Measurements from ENCODE around the gene PPP2R3A.
A peak's percentile ranks its signal among the peaks of the same experiment; 100 is the strongest.
"Not testable (repeated sequence)": the region's sequence is repeated elsewhere in the genome, so short reads cannot be mapped to it uniquely, and the experiment has no call there.

The PPP2R3A gene, protein sequence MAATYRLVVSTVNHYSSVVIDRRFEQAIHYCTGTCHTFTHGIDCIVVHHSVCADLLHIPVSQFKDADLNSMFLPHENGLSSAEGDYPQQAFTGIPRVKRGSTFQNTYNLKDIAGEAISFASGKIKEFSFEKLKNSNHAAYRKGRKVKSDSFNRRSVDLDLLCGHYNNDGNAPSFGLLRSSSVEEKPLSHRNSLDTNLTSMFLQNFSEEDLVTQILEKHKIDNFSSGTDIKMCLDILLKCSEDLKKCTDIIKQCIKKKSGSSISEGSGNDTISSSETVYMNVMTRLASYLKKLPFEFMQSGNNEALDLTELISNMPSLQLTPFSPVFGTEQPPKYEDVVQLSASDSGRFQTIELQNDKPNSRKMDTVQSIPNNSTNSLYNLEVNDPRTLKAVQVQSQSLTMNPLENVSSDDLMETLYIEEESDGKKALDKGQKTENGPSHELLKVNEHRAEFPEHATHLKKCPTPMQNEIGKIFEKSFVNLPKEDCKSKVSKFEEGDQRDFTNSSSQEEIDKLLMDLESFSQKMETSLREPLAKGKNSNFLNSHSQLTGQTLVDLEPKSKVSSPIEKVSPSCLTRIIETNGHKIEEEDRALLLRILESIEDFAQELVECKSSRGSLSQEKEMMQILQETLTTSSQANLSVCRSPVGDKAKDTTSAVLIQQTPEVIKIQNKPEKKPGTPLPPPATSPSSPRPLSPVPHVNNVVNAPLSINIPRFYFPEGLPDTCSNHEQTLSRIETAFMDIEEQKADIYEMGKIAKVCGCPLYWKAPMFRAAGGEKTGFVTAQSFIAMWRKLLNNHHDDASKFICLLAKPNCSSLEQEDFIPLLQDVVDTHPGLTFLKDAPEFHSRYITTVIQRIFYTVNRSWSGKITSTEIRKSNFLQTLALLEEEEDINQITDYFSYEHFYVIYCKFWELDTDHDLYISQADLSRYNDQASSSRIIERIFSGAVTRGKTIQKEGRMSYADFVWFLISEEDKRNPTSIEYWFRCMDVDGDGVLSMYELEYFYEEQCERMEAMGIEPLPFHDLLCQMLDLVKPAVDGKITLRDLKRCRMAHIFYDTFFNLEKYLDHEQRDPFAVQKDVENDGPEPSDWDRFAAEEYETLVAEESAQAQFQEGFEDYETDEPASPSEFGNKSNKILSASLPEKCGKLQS (N-terminal part only)

DNA sequence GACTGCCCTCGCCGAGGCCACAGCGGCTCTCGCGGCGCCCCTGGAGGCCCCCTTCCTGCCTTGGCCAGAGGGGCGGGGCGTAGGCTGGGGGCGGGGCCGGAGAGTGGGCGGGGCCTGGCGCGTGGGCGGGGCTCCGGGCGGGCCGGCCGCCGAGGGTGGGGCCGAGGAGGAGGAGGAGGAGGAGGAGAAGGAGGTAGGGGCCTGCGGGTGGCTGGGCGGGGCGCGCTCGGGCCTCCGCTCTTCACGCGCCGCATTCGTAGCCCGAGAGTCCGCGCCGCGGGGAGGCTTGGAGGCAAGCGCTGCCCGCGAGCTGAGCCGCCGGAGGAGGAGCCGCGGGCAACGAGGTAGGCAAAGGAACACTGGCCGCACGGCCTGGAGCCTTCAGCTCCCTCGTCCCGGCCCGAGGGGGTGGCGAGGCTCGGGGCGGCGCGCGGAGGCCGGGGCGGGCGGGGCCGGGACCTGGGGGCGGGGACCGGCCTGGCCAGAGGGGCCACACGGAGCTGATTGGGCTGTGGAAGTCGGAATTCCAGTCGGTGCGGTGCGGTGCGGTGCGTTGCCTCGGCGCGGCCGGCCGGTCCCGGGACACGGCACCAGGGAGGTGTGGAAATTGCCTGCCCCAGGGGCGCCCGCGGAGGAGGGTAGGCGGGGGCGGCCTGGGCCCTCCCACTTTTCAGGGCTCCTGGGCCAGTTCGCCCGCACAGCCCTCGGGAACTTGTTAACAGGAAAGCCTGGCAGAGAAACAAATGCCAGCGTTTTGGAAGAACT lies at the start of gene PPP2R3A:
Gene PPP2R3A, plus strand, starts transcription at position 223 of the 765 bp plus-strand sequence. CDS start 35,771 bp downstream, outside the sequence.
- peak; percentile 90 for DNase-seq

DNA sequence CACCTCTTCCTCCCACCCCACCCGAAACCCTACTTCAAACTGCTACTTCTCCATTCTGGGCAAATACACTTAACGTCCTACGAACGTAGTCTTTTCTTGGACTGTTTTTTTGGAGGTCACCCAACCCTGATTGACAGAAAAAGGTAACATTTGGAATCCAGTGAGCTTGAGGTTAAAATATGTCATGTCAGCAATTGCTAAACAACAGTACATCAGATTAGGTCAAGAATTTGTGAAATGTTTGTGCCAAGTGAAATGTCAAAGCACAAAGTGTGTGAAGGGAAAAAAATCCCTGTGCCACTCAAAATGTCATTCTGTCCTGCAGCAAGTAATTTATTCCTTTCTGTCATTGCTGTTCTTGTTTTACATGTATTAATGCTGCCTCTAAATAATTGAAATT lies 49.2 kb upstream of the PPP2R3A start:
- DNase-seq = no peak

DNA sequence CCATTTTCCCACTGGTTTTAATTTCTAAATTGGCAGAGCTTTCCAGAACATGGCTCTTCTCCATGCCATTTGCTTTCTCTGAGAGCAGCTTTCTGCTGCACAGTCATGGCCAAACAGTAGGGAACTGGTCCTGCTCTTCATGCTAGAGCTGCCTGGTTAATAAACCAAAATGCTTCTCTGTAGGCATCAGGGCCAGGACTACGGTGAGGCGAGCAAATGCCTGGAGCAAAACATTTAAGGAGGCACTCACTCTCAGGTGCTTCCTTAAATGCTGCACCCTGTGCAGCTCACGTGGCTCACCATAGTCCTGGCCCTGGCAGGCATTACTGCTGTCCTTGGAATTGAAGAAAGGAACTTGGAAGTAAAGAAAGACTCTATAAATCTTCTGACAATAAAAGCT lies 48.5 kb upstream of the PPP2R3A start:
- DNase-seq = no peak

DNA sequence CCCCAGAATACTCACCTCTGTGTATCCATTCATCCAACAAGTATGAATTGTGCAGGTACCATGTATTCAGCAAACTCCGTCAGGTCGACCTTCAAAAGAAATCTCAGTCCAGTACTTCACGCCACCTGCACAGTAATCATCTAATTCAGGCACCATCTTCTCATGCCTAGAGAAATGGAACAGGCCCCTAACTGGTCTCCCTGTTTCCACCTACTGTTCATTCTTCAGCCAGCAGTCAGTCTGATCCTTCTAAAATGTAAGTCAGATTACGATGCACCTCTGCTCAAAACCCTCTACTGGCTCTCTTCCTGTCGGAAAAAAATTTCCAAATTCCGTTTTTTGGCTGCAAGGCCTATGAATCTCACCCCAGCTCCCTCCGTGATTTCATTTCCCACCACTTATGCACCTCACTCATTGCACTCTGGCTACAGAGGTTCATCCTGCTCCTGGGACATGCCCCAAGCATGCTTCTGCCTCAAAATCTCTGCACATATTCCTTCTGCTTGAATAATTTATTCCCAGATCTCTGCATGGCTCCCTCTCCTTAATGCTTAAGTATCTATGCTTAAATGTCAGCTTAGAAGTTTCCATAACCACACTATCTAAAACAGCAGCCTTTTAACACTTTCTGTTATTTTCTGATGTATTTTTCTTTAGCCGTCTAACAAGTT lies 47.5 kb upstream of the PPP2R3A start:
- no peak for DNase-seq

DNA sequence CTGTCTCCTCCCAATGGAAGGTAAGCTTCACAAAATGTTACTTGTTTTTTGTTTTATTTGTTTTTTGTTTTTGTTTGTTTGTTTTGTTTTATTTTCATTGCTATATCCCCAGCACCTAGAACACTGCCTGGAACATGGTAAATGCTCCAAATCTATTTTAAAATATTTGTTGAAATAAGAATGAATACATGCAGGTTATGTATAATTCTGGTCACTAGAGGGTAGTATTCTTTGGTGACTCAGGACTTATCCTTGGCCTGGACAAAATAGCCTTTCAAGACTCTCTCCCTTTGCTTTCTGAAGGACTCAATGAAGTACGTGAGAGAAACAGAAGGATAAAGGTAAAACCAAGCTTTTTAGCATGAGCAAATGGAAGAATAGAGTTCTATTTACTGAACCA lies 46.9 kb upstream of the PPP2R3A start:
- peak; percentile 43 for DNase-seq

DNA sequence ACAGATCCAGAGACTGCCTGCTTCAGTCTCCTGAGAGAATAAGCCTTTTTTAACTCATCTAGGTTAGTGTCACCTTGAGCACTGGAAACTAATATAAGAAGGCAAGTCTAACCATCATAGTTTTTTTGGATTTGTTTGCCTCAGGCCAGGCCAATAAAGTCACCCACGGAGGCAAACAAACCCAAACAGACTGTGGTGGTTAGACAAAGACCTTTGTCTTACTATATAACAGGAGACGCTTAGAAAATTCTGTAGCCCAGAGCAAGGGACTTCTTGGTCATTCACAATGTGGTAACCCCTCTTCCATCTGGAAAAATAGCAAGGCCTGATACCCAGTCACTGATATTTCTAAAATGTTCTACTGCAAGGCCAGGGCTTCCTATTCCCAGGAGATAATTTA lies 45.3 kb upstream of the PPP2R3A start:
- DNase-seq = no peak

DNA sequence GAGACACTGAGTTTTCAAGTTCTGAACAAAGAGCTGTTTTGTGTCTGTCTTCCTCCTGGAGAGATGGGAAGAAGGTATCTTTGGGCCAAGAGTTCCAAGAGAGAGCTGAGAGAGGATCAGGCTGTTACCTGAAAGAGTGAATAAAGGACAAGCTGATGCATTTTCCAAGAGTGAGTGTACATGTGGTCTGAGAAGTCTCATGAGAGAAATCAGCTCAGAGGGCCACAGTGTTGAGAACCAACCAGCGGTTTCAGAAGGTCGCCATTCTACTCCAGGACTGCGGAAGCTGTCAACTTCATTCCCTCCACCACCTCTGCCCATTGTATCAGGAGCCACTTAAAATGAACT lies 42.7 kb upstream of the PPP2R3A start:
- DNase-seq = no peak

DNA sequence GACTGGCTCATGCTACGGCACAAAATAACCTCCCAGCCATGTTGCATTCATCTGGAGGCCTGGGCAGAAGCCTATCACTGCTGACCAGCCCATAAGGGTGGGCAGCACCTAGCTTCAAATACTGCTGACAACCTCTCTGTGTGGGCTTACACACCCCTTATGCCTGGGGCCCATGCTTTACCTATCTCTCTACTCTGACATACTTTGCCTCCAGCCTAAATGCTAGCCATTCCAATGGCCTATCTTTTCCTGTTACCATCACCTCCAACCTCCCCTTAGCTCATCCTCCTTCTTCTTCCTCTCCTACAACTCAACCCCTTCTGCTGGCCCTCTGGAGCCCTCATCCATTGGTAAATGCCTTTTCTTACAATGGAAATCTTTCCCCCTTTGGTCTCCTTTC lies 41.0 kb upstream of the PPP2R3A start:
- no peak for DNase-seq

DNA sequence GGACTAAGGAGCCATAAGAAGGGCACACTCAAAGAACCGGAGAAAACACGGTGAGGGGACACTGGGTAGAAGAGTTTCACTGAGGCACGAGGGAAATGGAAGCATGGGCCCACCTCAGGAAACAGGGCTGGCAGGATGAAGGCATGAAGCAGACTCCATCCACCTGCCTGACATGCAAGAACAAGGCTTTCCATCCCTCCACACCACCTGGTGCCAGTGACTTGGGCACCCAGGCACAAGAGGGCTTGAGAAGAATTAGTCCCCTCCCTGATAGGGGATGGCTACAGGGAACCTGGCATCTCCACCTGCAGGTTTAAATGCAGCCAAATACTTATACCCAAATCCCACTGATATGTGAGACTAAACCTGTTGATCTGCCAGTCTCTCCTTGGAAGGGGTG lies 38.9 kb upstream of the PPP2R3A start:
- no peak for DNase-seq

DNA sequence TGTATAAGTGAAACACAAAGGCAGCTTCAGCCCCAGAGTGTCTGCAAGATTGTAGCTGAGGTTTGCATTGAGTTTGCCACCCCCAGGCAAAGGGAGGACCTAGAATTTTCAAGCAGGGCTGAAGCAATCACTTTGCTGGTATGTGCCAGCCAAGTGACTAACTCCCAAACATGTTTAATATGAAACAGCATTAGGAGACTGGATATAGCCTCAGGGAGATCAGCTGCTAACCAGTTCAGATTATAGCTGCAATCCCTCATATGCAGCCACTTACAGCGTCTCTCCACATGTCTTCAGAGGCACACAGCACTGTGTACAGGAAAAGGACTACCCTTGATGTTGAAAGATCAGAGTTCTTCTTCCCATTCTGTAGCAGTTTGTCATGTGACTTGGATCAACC lies 38.4 kb upstream of the PPP2R3A start:
- DNase-seq = no peak

DNA sequence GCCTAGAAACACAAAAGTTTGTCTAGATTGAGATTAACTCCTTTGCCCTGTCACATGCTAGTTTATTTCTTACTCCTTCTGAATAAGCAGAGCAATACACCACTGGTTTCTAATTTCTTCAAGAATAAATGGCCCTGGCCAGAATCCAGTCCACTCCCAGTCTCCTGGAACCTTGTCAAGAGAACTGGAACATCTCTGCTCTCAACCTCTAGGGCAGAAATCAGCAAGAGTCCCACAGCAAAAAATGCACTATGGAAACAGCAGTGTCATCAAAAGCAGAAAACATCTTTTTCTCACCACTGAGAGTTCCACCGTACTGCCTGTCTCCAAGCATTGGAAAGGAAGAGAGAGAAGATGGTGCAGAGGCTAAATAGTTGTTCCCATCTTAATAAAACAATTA lies 35.9 kb upstream of the PPP2R3A start:
- DNase-seq = no peak

DNA sequence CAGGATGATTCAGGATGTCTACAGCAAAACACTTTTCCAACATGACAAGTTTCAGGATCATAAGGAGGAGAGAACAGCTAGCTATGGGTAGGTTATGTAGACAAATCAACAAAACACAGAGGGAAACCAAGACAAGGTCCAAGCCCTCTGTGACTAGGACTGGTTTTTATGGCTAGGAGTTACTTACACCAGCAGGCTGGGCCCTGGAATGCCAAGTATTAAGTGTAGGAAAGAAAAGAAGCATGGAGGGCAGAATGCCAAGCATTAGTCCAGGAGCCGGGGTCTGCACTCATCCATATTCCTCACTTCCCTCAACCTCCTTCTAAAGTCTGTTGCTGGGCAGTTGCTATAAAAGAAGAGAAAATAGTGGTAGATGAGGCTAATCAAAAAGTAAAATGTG lies 35.3 kb upstream of the PPP2R3A start:
- DNase-seq = no peak

DNA sequence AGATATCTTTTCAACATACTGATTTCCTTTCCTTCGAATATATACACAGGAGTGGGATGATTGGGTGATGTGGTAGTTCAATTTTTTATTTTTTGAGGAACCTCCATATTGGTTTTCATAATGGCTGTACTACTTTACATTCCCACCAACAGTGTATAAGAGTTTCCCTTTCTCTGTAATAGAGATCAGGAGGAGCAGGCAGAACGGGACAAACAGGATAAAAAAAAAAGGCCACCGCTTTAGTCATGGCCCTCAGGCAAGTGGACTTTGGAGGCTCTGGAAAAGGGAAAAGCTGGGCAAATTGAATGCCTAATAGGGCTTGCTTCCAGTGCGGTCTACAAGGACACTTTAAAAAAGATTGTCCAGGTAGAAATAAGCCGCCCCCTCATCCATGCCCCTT lies 30.4 kb upstream of the PPP2R3A start:
- not testable (repeated sequence) for DNase-seq

DNA sequence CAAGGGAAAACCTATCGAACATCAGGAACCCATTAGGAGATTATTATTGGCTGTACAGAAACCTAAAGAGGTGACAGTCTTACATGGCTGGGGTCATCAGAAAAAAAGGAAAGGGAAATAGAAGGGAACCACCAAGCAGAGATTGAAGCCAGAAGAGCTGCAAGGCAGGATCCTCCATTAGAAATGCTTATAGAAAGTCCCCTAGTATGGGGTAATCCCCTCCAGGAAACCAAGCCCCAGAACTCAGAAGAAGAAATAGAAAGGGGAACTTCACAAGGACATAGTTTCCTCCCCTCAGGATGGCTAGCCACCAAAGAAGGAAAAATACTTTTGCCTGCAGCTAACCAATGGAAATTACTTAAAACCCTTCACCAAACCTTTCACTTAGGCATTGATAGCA lies 27.8 kb upstream of the PPP2R3A start:
- not testable (repeated sequence) for DNase-seq

DNA sequence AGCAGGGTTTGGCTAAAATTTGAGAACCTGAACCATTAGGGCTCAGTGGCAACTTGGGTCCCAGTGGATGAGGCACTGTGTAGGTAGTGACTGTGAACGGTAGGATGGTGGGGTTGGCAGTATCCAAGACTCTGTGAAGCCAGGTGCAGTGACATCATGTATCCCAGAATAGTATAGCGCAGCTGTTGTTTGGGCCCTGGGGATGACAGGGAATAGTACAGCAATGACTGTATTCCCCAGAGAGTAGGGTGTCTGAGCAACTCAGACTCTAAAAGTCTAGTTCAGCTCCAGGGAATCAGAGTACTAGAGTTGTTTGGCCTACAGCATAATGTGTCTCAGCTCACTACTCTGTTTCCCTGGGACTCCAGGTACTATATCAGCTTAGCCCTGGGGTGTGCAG lies 20.7 kb upstream of the PPP2R3A start:
- no peak for DNase-seq

DNA sequence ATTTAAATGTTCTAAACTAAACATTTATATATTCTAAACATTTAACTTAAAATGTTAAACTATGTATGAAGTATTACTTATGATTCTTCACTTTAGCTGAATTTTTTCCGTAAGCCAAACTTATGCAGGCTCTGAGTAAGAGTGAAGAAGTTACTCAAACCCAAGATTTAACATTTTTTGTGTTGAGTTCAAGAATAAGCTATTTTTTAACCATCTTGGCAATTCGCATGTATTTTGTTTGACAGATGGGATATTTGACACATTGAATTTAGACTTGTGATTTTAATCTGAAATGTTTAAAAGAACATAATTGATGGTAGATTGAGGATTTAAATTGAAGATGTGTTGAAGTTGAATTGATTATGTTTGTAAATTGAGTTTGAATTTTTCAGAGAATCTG lies 14.6 kb upstream of the PPP2R3A start:
- no peak for DNase-seq

DNA sequence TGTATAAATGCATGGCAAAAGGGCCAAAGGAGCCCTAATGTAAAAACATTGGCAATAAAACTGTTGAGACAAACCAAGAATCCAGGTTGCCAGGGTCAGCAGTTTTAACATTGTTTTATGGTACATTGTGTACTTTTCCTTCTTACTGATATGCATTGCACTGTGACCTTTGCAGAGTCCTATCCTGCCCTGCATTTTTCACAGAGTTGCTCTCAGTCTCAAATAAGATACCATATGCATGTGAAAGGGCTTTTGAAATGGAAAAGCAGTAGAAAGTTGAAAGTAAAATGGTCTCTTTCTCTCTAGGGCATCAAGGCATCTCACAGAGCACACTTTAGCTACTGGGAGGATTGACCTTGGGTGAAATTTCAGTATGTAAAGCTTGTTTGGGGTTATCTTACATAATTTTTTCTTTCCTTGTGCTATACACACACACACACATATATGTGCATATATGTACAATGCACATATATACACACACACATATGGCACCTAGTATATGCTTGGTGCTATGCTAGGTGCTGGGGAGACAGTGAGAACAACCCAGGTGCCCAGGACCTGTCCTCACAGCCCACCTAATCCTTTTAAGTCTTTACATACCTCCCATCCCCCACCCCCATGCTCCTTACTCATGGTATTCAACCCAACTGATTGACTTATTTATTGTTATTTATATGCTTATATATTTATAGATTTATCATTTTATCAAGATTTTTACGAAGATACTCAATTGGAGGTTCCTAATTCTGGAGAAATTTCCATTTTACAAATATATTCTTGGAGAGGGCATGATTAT lies 1.2 kb upstream of the PPP2R3A start:
- DNase-seq = no peak

DNA sequence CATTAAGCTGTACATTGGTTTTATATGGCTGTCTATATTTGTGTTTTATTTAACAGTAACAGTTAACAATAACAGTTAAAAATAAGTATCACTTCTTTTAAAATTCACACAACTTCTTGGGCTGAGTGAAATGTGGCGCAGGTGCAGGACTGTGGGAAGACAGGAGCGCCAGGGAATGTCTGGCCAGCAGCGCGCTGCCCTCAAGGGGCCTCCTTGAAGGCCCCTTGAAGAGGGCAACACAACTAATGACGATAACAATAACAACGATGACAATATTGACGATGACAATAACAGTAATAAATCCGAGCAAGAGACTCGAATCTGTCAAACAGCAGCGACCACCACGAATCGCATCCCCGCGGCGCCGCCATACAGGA lies 411 bp upstream of the PPP2R3A start:
- DNase-seq = peak; percentile 55

DNA sequence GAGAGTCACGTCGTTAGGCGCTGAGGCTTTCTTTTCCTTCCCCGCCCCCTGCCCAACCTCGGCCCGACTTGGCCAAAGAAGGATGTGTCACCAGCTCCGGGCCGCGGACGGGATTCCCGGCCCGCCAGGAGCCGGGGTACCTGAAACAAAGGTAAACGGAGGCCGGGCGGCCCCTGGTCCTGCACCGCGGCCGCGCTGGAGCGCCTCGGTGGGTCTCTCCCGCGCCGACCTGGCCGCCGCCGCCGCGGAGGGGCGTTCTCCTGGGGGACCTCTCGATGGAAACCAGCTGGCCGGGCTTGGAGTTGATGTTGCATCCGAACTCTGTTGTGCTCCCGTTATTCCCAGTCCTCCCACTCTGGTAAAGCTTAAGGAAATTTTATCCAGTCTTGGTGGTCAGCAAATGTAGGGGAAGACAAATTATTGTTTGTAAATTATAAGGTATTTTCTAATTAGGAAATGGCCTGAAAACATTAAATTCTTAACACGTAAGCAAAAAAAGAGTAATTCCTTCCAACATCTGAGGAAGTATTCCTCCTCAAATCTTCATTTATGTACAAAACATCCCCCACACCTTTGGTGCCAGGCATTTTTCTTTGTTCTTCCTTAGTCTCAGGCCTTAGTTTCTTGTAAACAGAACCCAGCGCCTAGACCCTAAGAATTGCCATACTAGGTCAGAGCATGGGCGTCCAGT lies 888 bp downstream of the PPP2R3A start:
- peak; percentile 51 for DNase-seq

DNA sequence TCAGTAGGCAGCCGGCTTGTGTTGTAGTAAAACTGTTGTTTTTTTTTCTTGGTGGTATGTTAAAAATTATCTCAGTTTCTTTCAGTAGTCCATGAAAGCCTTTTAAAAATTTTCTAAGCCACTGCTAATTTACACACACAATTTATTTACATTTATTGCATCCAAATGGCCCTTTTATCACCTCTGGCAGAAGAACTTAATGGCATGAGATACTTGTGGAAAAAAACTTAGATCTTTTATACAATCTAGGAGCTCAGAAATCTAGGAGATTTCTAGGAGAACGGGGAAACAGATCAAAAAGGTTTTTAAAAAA lies 1.4 kb downstream of the PPP2R3A start:
- DNase-seq = no peak

DNA sequence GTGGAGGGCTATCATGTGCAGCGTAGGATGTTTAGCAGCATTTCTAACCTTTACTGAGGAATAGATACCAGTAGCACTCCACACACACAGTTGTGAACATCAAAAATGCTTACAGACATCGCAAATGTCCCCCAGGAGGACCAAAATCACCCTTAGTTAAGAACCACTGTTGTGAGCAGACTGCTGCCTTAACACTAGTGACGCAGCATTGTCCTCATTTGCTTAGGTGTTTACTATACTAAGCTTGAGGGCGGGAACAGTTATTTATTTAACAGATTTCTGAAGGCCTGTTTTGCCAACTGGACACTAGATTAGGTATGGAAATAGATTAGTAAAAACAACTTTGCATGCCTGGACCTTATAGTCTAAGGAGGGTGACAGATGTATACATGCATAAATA lies 2.3 kb downstream of the PPP2R3A start:
- DNase-seq = no peak

Data from midbrain (tissue), 1 donor.